Caco-2 (cell line): ENCODE data around the gene TMEM178A. TPM values are rescaled to one million over a fixed set of nuclear protein-coding genes. Genes with fewer than 3 reads are reported as not detected.

Experiments used
- BruUV-seq: library from RNA; stranded (reverse); fragments of 400-500 nt; replicated peaks from 2 replicates; lab custom pipeline; 2021; lab: Mats Ljungman, UMichigan
- CTCF ChIA-PET: fragments of 300-600 bp; sonication (Branson Sonifier 250); formaldehyde crosslinking; loops from one replicate; lab custom pipeline; 2022; ENCODE audit warnings: antibody characterized with exemption; lab: Charles Lee
- POLR2A ChIA-PET: fragments of 300-600 bp; sonication (Branson Sonifier 250); formaldehyde crosslinking; loops from one replicate; lab custom pipeline; 2022; ENCODE audit warnings: antibody characterized with exemption; lab: Charles Lee
- DNase-seq, 2 experiments: peaks; one replicate each; pipeline versions ENCODE4 v3.0.0 to v3.0.0-alpha.2; 2020 to 2022
- H3K27me3 ChIP-seq: replicated peaks from 2 replicates; pipeline ENCODE4 v1.6.0; 2011; ENCODE audit warnings: low read length; ENCODE audit not compliant: control insufficient read depth, insufficient read depth
- H3K36me3 ChIP-seq: 2 replicates; pipeline ENCODE4 v1.5.1; 2011; ENCODE audit warnings: low read length; ENCODE audit not compliant: control insufficient read depth, insufficient read depth
- H3K4me1 ChIP-seq: fragments of 250-450 bp; sonication (Bioruptor Pico); 2 replicates; pipeline ENCODE4 v1.5.1; 2020; ENCODE audit warnings: mild to moderate bottlenecking
- H3K4me3 ChIP-seq: 2 replicates; pipeline ENCODE4 v1.5.1; 2011; ENCODE audit warnings: low read depth, mild to moderate bottlenecking, control low read depth, low read length
- H3K9me3 ChIP-seq: fragments of 250-450 bp; sonication (Bioruptor Pico); 2 replicates; pipeline ENCODE4 v1.5.1; 2020; ENCODE audit warnings: mild to moderate bottlenecking, moderate library complexity
- H3K27ac Mint-ChIP-seq: one replicate; pipeline ENCODE4 v1.8.0; 2022; ENCODE audit warnings: mixed read lengths; ENCODE audit not compliant: unreplicated experiment
- H3K27me3 Mint-ChIP-seq: one replicate; pipeline ENCODE4 v1.8.0; 2022; ENCODE audit warnings: mixed read lengths; ENCODE audit not compliant: insufficient read depth, unreplicated experiment
- H3K36me3 Mint-ChIP-seq: one replicate; pipeline ENCODE4 v1.8.0; 2022; ENCODE audit warnings: mild to moderate bottlenecking, mixed read lengths; ENCODE audit not compliant: insufficient read depth, unreplicated experiment
- H3K4me1 Mint-ChIP-seq: one replicate; pipeline ENCODE4 v1.8.0; 2022; ENCODE audit warnings: low read depth, mixed read lengths; ENCODE audit not compliant: unreplicated experiment
- H3K4me3 Mint-ChIP-seq: one replicate; pipeline ENCODE4 v1.8.0; 2022; ENCODE audit warnings: mild to moderate bottlenecking, moderate library complexity, mixed read lengths; ENCODE audit not compliant: unreplicated experiment
- H3K9me3 Mint-ChIP-seq: one replicate; pipeline ENCODE4 v1.8.0; 2022; ENCODE audit warnings: mixed read lengths; ENCODE audit not compliant: unreplicated experiment
- intact Hi-C: fragments of 100-400 bp; cut with micrococcal nuclease; formaldehyde crosslinking; loops from one replicate; pipeline ENCODE4 v1.10.0; 2022; ENCODE audit not compliant: unreplicated experiment
- total RNA-seq: library from RNA; stranded (reverse); gene quantifications from 2 replicates; pipeline ENCODE4 v1.2.3, GENCODE V29; 2022
- TF ChIP-seq, protein P1 (sequence below), 2 experiments: fragments of 200-600 bp in 1 of 2; IDR thresholded peaks; 1 replicate in 1 of 2; 2 replicates in 1 of 2; pipeline versions ENCODE4 v1.5.1 to v1.8.0; 2011 to 2022; ENCODE audit warnings: antibody characterized with exemption in 1 of 2, control low read depth in 1 of 2, inconsistent platforms in 1 of 2, low read depth in 1 of 2, low read length in 1 of 2, mild to moderate bottlenecking in 1 of 2, moderate library complexity in 1 of 2; ENCODE audit not compliant: insufficient read depth in 1 of 2, severe bottlenecking in 1 of 2, unreplicated experiment in 1 of 2

TMEM178A gene
- total RNA-seq, 1 experiment from 2014 or later = 0.29 TPM

DNA sequence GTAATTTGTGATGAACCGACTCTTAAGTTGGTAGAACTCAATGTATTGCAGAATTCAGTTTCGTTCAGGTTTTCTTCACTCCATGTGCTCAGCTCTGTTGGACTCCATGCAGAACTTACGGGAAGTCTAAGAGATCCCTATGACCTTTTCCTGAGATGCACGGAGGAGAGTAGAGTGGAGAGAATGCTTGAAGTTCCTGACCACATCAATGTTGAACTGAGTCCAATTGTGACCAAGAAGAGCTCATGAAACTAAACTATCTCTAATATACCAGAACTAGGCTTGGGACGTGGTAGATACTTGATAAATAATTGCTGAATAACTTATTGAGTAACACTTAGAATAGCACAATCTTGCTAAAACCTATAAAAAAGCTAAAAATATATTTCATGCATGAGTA is 47.2 kb downstream of the TMEM178A start:
- Mint-ChIP-seq H3K9me3 (peaks cover 4% of the 10 kb centered on the region), H3K4me1 (peaks cover 2% of the 10 kb centered on the region), H3K27me3 (peaks cover 4% of the 10 kb centered on the region), H3K27ac (no peak overlapping the region), H3K36me3 (no peaks in the 10 kb centered on the region), H3K4me3 (no peak overlapping the region)
- no peak for DNase-seq
- POLR2A ChIA-PET = no interaction called here
- Histone ChIP-seq H3K4me1 (no peaks in the 10 kb centered on the region), H3K27me3 (no peaks in the 10 kb centered on the region), H3K4me3 (no peak overlapping the region), H3K9me3 (no peaks in the 10 kb centered on the region), H3K36me3 (no peaks in the 10 kb centered on the region)
- TF ChIP-seq, protein P1, sequence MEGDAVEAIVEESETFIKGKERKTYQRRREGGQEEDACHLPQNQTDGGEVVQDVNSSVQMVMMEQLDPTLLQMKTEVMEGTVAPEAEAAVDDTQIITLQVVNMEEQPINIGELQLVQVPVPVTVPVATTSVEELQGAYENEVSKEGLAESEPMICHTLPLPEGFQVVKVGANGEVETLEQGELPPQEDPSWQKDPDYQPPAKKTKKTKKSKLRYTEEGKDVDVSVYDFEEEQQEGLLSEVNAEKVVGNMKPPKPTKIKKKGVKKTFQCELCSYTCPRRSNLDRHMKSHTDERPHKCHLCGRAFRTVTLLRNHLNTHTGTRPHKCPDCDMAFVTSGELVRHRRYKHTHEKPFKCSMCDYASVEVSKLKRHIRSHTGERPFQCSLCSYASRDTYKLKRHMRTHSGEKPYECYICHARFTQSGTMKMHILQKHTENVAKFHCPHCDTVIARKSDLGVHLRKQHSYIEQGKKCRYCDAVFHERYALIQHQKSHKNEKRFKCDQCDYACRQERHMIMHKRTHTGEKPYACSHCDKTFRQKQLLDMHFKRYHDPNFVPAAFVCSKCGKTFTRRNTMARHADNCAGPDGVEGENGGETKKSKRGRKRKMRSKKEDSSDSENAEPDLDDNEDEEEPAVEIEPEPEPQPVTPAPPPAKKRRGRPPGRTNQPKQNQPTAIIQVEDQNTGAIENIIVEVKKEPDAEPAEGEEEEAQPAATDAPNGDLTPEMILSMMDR (IDR thresholded peaks at IDR 0.05; ENCODE audit: insufficient read depth in 1 of 2, low read depth in 1 of 2, low read length in 1 of 2, severe bottlenecking in 1 of 2, unreplicated experiment in 1 of 2) = no peak
- BruUV-seq = no TSS peak
- CTCF ChIA-PET = no interaction called here
- intact Hi-C loops = no loop called here

DNA sequence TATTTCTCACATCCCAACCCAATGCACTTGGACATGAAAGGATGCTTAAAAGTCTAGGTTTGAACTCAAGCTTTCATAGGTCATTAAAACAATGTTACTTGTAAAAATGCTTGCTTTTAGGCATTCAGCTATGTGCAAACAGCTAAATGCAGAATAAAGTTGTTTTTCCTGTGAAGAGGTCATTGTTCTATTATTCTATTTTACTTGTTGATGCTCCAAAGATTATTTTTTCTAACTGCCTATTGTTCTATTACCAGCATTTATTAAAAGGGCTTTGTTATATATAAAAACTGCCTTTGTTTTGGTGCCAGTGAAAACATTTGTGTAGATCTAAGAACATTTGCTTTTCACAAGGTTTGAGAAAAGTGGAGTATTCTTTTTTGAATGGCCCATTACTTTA is 49.4 kb downstream of the TMEM178A start:
- POLR2A ChIA-PET = no interaction called here
- no peaks in the 10 kb centered on the region for H3K27me3 ChIP-seq
- no peaks in the 10 kb centered on the region for H3K9me3 ChIP-seq
- DNase-seq = no peak
- intact Hi-C loops = no loop called here
- Mint-ChIP-seq H3K36me3 (no peaks in the 10 kb centered on the region), H3K4me1 (peaks cover 11% of the 10 kb centered on the region), H3K9me3 (no peaks in the 10 kb centered on the region), H3K4me3 (no peak overlapping the region), H3K27ac (no peak overlapping the region), H3K27me3 (peaks cover 4% of the 10 kb centered on the region)
- no peak overlapping the region for H3K4me3 ChIP-seq
- CTCF ChIA-PET = no interaction called here
- no peaks in the 10 kb centered on the region for H3K4me1 ChIP-seq
- no TSS peak for BruUV-seq
- TF ChIP-seq, protein P1 (IDR thresholded peaks at IDR 0.05; ENCODE audit: insufficient read depth in 1 of 2, low read depth in 1 of 2, low read length in 1 of 2, severe bottlenecking in 1 of 2, unreplicated experiment in 1 of 2) = no peak
- H3K36me3 ChIP-seq = no peaks in the 10 kb centered on the region

DNA sequence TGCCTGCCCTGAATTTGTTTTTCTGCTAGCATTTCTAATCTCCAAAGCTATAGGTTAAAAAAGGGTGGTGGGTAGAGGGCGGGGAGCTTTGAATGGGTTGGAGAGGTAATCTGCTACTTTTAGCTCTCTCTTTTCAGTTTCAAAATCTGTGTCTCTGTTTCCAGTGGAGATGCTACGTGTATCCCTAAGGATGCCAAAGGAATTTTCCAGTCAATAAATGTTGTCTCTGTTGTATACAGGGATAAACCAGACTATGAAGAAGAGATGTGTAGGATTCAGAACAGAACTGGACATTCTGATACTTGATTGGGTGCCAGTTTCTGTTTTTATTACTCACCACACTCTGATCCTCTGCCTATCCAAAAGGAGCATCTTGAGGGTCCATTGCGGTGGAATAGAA is 50.1 kb downstream of the TMEM178A start:
- no TSS peak for BruUV-seq
- ChIA-PET POLR2A (no interaction called here), CTCF (no interaction called here)
- no peaks in the 10 kb centered on the region for H3K9me3 ChIP-seq
- TF ChIP-seq, protein P1 (IDR thresholded peaks at IDR 0.05; ENCODE audit: insufficient read depth in 1 of 2, low read depth in 1 of 2, low read length in 1 of 2, severe bottlenecking in 1 of 2, unreplicated experiment in 1 of 2) = no peak
- H3K4me3 Mint-ChIP-seq = no peak overlapping the region
- intact Hi-C loops = no loop called here
- no peak for DNase-seq
- H3K4me1 Mint-ChIP-seq = peaks cover 11% of the 10 kb centered on the region
- H3K27me3 Mint-ChIP-seq = peaks cover 4% of the 10 kb centered on the region
- H3K4me1 ChIP-seq = no peaks in the 10 kb centered on the region
- H3K4me3 ChIP-seq = no peak overlapping the region
- no peaks in the 10 kb centered on the region for H3K27me3 ChIP-seq
- H3K9me3 Mint-ChIP-seq = no peaks in the 10 kb centered on the region
- no peaks in the 10 kb centered on the region for H3K36me3 Mint-ChIP-seq
- H3K36me3 ChIP-seq = no peaks in the 10 kb centered on the region
- H3K27ac Mint-ChIP-seq = no peak overlapping the region
